Measurements from ENCODE around the gene SSU72. TPM values are rescaled to one million over a fixed set of nuclear protein-coding genes. Genes with fewer than 3 reads are reported as not detected.
"Not testable (repeated sequence)": the region's sequence is repeated elsewhere in the genome, so short reads cannot be mapped to it uniquely, and the experiment has no call there.

The SSU72 gene
- total RNA-seq, 1 experiment from 2014 or later = 94.3 TPM

DNA sequence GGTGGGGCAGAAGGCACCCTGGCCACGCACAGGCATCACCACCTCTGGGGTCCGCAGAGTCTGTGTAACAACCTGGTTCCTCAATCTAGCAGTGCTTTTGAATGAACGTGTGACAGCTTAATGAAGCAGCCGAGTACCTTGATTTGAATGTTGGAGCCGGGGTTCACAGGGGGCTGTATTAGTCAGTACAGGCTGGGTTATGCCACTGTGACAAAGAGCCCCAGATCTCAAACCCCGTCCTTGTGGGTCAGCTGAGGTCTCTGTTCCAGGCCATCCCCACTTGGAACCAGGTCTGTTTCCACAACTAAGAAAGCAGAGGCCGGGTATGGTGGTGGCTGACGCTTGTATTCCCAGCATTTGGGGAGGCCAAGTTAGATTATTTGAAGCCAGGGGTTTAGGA is 44.7 kb downstream of the SSU72 start:
- no peaks in the 10 kb centered on the region for H3K27me3 ChIP-seq (ENCODE audit: control insufficient read depth, insufficient read depth, low read length)
- DNase-seq = no peak
- H3K4me3 ChIP-seq (ENCODE audit: insufficient read depth, low read depth, low read length) = no peak overlapping the region
- H3K36me3 ChIP-seq (replicated peaks; ENCODE audit: control insufficient read depth, insufficient read depth, low read length) = peaks cover 3% of the 10 kb centered on the region

DNA sequence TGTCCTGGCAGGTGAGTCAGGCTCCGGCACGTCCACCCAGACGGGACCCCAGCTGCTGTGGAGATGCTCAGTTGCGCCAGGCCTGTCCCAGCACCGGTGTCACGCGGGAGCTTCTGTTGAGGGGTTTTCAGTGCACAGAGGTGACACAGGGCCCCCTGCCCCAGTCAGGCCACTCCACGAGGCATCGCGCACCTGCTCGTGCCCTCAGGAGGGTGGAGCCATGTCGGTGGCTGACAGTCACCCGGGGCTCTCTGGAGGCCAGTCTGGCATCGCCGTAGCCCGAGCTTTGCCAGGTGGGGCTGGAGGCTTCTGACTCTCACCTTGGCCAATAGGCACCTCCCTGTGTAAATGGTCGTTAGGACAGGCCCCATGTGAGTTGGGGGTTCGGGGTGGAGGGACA is 45.3 kb downstream of the SSU72 start:
- no peak overlapping the region for H3K4me3 ChIP-seq (ENCODE audit: insufficient read depth, low read depth, low read length)
- H3K27me3 ChIP-seq (ENCODE audit: control insufficient read depth, insufficient read depth, low read length) = no peaks in the 10 kb centered on the region
- no peak for DNase-seq
- H3K36me3 ChIP-seq (replicated peaks; ENCODE audit: control insufficient read depth, insufficient read depth, low read length) = peaks cover 3% of the 10 kb centered on the region

DNA sequence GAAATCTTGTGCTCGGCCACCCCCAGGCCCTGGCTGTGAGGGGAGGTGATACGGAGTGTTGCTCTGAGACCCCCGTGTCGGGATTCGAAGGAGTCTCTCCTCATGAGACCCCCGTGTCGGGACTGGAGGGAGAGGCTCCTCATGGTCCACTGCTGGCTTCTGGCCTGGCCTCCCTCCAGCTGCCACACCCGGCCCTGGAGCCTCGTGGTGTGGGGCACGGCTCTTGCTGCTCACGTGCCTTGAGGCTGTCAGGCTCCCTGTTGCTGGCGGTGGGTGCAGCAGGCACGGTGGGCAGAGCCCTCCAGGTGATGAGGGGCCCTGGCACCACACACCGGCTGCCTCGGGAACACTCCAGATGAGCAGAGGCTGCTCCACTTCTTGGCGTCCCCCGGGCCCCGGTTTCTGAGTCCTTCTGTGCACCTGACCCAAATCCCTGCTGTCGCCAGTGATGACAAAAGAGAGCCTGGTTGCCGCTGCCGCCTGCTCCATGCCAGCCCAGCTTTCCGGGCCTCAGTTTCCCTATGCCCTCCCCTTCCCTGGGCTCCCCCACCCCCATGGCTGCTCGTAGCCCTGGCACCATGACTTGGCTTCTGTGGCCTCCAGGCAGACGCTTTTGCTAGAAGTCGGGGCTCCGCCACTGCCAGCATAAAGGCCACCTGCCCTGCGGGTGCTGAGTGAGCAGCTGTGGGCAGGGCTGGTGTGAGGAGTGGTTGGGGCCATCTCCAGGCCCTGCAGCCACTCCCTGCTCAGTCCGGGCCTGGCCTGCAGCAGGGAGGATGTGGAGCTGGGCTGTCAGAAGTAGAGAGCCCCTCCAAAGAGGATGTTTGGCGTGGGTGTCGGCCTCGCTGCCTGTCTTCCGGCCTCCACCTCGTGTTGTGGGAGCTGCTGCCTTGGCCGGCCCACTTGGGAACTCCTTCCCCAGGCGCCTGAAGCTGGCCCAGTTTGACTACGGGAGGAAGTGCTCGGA is 46.1 kb downstream of the SSU72 start:
- Histone ChIP-seq H3K27me3 (ENCODE audit: control insufficient read depth, insufficient read depth, low read length) (no peaks in the 10 kb centered on the region), H3K4me3 (ENCODE audit: insufficient read depth, low read depth, low read length) (no peak overlapping the region), H3K36me3 (replicated peaks; ENCODE audit: control insufficient read depth, insufficient read depth, low read length) (peaks cover 3% of the 10 kb centered on the region)
- DNase-seq = no peak

DNA sequence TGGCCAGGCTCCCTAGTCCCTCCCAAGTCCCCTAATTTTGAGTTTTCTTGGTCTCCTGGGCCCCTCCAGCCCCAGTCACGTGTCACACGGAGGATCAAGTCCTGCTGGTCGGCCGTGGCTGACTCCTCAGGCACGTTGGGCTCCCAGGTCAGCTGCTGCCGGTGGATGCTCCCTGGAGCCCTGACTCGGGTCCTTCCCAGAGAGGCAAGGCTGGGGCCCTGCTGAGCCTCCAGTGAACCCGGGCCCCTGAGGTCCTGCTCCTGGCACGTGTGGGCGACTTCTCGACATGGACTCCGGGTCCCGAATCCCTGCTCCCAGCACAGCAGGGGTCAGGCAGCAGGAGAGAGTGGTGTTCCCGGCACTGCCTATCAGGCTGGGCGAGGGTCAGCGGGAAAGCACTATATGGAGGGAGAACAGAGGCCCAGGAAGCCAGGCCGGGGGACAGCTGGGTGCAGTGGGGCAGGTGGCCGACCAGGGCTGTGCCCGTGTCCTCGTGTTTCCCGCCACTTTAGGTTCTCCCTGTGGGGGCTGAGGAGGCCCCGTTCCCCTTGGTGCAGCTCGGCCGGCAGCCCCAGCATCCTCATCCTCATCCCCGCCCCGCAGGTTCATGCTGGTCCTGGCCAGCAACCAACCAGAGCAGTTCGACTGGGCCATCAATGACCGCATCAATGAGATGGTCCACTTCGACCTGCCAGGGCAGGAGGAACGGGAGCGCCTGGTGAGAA is 47.4 kb downstream of the SSU72 start:
- Histone ChIP-seq H3K36me3 (replicated peaks; ENCODE audit: control insufficient read depth, insufficient read depth, low read length) (peaks cover 3% of the 10 kb centered on the region), H3K4me3 (ENCODE audit: insufficient read depth, low read depth, low read length) (no peak overlapping the region), H3K27me3 (ENCODE audit: control insufficient read depth, insufficient read depth, low read length) (no peaks in the 10 kb centered on the region)
- DNase-seq = peak; percentile 56

DNA sequence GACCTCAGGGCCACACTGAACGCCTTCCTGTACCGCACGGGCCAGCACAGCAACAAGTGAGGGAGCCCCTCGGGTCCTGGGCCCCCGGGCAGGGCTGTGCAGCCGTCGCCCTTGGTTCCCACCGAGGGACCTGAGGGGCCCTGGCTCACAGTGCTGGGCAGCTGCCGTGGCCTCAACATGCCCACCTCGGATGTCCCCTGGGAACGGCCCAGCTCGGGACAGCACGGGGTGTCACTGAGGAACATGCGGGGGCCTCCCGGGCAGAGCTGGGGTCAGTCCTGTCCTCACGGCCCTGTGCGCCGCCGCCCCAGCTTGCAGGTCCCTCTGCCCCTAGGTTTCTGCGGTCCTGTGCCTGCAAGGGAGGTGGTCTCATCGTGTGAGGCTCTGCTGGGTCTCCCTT is 48.2 kb downstream of the SSU72 start:
- H3K27me3 ChIP-seq (ENCODE audit: control insufficient read depth, insufficient read depth, low read length); H3K36me3 ChIP-seq (replicated peaks; ENCODE audit: control insufficient read depth, insufficient read depth, low read length); DNase-seq; H3K4me3 ChIP-seq (ENCODE audit: insufficient read depth, low read depth, low read length): not testable (repeated sequence)

DNA sequence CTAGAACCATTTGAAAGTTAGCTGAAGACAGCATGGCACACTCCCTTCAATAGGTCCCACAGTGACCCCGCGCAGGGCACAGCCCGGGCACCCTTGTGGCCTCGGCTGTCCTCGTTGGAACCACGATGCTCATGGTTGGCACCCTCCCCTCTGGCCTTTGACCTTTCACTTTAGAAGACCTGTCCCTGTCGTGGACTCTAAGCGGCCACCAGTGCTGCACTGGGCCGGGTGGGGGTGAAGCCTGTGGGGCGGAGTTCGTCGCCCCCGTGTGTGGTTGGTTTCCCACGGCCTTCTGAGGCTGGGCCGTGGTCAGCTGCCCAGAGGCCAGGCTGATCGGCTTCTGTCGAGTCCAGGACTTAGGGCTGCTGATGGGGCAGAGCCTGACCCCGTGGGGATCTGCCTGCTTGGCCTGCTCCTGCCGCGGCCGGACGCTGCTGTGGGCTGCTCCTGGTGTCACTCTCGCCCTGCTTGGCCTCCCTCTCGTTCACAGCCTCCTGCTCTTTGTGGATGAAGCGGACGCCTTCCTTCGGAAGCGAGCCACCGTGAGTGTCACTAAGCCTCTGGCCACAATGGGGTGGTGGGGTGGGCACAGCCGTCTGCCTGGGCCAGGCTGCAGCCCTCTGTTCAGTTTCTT is 49.8 kb downstream of the SSU72 start:
- not testable (repeated sequence) for H3K27me3 ChIP-seq (ENCODE audit: control insufficient read depth, insufficient read depth, low read length); H3K36me3 ChIP-seq (replicated peaks; ENCODE audit: control insufficient read depth, insufficient read depth, low read length); H3K4me3 ChIP-seq (ENCODE audit: insufficient read depth, low read depth, low read length)
- peak; percentile 30 for DNase-seq

DNA sequence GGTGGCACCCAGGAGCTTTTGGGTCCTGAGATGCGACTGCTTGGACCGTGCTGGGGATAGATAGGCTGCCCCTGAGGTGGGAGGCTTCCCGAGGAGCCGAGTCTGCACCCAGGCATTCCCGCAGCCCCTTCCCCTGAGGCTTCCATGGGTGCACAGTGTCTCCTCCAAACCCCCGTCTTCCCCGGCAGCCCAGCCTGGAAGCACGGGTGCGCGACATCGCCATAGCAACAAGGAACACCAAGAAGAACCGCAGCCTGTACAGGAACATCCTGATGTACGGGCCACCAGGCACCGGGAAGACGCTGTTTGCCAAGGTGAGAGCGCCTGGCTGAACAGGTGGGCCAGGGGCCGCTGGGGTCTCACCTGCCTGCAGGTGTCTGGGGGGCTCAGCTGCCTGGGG is 51.0 kb downstream of the SSU72 start:
- not testable (repeated sequence) for H3K36me3 ChIP-seq (replicated peaks; ENCODE audit: control insufficient read depth, insufficient read depth, low read length); H3K4me3 ChIP-seq (ENCODE audit: insufficient read depth, low read depth, low read length); H3K27me3 ChIP-seq (ENCODE audit: control insufficient read depth, insufficient read depth, low read length)
- DNase-seq = peak; percentile 38

DNA sequence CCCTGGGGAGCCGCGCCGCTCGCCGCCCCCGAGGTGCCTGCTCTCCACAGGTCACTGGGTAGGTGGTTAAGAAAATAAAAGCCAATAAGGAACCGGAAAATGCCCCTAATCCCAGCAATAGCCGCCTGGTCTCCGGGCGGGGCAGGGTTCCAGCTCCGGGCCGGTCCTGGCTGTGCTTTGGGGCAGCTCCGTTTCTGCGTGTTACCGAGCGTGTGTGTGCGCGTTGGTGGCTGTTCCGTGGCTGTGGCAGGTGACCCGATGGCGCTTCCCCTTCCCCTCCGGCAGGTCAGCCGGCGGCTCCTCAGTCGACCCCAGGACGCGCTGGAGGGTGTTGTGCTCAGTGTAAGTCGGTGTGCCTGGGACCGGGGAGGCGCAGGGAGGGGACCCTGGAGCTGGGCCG is 51.4 kb downstream of the SSU72 start:
- not testable (repeated sequence) for H3K36me3 ChIP-seq (replicated peaks; ENCODE audit: control insufficient read depth, insufficient read depth, low read length); H3K4me3 ChIP-seq (ENCODE audit: insufficient read depth, low read depth, low read length); DNase-seq; H3K27me3 ChIP-seq (ENCODE audit: control insufficient read depth, insufficient read depth, low read length)

DNA sequence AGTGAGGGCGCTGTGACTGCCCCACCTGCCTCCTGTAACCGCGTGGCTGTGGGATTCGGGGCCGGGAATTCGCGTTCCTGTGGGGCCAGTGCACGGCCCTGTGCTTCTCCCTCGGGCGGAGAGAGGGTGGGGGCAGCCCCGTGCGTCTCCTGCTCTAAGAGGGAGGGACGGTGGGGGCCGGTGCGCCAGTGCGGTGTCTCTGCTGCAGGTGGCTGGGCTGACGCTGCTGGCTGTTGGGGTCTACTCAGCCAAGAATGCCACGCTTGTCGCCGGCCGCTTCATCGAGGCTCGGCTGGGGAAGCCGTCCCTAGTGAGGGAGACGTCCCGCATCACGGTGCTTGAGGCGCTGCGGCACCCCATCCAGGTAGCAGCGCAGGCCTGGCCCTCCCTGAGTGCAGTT is 52.1 kb downstream of the SSU72 start:
- not testable (repeated sequence) for H3K36me3 ChIP-seq (replicated peaks; ENCODE audit: control insufficient read depth, insufficient read depth, low read length); H3K27me3 ChIP-seq (ENCODE audit: control insufficient read depth, insufficient read depth, low read length); H3K4me3 ChIP-seq (ENCODE audit: insufficient read depth, low read depth, low read length)
- peak; percentile 22 for DNase-seq

DNA sequence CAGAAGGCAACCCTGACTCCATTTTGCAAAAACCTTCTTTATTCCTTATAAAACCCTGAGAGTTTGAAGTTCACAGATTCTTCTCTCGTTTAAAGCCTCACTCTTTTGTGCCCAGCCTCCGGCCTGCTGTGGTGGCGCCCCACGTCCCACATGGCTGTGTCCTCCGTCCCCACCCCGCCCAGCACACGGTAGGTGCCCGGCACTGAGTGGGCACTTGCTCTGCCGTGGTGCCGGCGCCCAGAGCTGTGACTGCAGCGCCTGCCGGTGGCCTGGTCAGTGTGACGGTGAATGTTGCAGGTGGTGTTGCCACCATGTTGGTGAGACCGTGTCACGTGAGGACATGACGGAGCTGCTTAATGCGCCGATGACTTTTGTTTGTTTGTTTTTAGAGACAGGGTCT is 53.3 kb downstream of the SSU72 start:
- Histone ChIP-seq H3K4me3 (ENCODE audit: insufficient read depth, low read depth, low read length) (no peak overlapping the region), H3K36me3 (replicated peaks; ENCODE audit: control insufficient read depth, insufficient read depth, low read length) (peaks cover 2% of the 10 kb centered on the region), H3K27me3 (ENCODE audit: control insufficient read depth, insufficient read depth, low read length) (no peaks in the 10 kb centered on the region)
- peak; percentile 21 for DNase-seq

DNA sequence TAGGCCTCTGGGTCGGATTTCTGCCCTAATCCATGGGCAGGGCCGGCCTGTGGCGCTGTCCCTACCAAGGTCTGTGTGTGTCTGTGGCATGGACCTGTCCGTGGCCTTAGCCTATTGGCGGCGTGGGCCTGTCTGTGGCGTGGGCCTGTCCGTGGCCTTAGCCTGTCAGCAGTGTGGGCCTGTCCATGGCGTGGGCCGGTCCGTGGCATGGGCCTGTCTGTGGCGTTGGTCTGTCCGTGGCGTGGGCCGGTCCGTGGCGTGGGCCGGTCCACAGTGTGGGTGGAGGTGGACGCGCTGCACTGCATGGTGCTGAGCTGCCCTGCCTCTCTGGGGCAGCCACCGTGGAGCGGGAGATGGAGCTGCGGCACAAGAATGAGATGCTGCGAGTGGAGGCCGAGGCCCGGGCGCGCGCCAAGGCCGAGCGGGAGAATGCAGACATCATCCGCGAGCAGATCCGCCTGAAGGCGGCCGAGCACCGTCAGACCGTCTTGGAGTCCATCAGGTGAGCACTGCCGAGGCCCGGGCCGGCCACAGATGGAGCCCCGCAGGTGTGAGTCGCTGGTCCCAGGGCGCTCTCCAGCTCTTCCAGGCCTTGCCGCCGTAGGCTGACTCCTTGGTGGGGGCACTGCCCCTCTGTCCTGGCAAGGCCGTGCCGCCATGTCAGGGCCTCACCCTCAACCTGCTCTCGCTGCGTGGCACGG is 54.7 kb downstream of the SSU72 start:
- peak; percentile 13 for DNase-seq
- not testable (repeated sequence) for H3K36me3 ChIP-seq (replicated peaks; ENCODE audit: control insufficient read depth, insufficient read depth, low read length); H3K4me3 ChIP-seq (ENCODE audit: insufficient read depth, low read depth, low read length); H3K27me3 ChIP-seq (ENCODE audit: control insufficient read depth, insufficient read depth, low read length)

DNA sequence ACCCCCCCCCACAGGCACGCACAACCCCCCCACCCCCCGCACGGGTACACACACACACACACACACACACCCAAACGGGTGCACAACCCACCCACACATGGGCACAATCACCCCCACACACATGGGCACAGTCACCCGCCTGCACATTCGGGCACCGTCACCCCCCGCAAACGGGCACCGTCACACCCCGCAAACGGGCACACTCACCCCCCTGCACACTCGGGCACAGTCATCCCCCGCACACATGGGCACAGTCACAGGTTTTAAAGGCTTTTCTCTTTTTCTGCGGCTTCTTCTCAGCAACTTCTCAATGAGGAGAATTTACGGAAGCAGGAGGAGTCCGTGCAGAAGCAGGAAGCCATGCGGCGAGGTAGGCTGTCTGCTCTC is 56.0 kb downstream of the SSU72 start:
- DNase-seq = peak; percentile 49
- not testable (repeated sequence) for H3K27me3 ChIP-seq (ENCODE audit: control insufficient read depth, insufficient read depth, low read length); H3K4me3 ChIP-seq (ENCODE audit: insufficient read depth, low read depth, low read length); H3K36me3 ChIP-seq (replicated peaks; ENCODE audit: control insufficient read depth, insufficient read depth, low read length)

DNA sequence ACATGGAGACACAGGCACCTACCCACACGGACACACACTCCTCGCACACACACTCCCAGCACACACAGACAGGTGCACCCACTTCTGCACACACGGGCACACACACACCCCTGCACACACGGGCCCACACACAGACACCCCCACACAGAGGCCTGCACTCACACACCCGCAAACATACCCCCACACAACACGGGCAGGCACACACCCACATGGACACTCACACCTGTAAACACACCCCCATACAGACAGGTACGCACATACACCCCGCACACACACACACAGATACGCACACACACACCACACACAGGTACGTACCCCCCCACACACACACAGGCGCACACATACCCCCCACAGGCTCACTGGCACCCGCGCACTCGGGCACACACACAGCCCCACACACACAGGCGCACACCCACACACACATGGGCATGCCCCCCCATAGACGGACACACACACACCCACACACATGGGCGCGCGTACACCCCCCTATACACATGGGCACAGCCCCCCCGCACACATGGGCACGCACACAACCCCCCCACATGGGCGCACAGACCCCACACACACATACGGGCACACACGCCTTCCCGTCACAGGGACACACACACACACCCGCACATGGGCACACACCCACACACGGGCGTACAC is 56.6 kb downstream of the SSU72 start:
- DNase-seq = peak; percentile 30
- Histone ChIP-seq H3K4me3 (ENCODE audit: insufficient read depth, low read depth, low read length) (no peak overlapping the region), H3K27me3 (ENCODE audit: control insufficient read depth, insufficient read depth, low read length) (no peaks in the 10 kb centered on the region), H3K36me3 (replicated peaks; ENCODE audit: control insufficient read depth, insufficient read depth, low read length) (peaks cover 2% of the 10 kb centered on the region)

DNA sequence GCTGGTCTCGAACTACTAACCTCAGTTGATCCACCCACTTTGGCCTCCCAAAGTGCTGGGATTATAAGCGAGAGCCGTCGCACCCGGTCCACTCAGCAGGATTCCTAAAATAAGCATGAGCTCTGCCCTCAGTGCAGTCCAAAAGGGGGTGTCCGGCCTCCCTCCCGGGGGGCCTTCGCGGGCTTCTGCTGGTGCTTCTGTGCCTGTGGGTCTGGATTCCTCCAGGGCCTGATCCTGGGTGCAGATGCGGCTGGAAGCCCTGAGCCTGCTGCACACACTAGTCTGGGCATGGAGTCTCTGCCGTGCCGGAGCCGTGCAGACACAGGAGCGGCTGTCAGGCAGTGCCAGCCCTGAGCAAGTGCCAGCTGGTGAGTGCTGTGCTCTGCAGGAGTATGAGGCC is 57.7 kb downstream of the SSU72 start:
- peak; percentile 26 for DNase-seq
- H3K36me3 ChIP-seq (replicated peaks; ENCODE audit: control insufficient read depth, insufficient read depth, low read length); H3K27me3 ChIP-seq (ENCODE audit: control insufficient read depth, insufficient read depth, low read length); H3K4me3 ChIP-seq (ENCODE audit: insufficient read depth, low read depth, low read length): not testable (repeated sequence)
